Measurements from ENCODE around the gene CLSTN1.

Gene CLSTN1

DNA sequence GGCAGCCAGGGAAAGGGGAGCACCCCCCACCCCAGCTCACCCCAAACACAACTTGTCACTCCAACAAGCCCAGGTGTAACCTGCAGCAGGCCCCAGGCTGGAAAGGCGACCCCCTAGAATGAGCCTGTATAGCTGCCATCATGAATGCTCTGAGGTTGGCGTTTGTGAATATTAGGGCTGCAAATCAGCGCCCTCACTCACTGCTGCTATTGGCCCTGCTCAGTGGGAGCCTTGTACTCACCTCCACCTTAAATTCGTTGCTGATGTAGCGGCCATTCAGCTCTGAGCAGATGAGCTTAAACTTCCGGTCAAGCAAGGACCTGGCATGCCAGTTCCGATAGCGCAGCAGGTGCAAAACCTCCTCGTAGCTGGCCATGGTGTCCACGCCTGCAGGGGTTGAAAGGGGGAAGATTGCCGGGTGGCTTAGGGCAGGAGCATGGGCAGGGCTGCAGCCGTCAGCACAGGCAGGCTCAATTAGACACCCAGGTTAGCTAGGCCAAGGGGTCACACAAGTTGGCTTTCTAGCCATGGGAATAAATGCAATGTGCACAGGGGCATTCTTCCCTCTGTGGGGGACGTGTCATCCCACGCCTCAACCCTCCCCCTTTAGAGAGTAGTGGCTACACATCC is 90.5 kb downstream of the CLSTN1 start:
- no peak overlapping the region for H3K27ac ChIP-seq (ENCODE audit: poor library complexity, severe bottlenecking)
- no peaks in the 10 kb centered on the region for H3K4me1 ChIP-seq (ENCODE audit: insufficient read depth, poor library complexity, severe bottlenecking)
- H3K9me3 ChIP-seq (ENCODE audit: severe bottlenecking): no peaks in the 10 kb centered on the region
- H3K27me3 ChIP-seq (ENCODE audit: insufficient read depth, poor library complexity, severe bottlenecking): no peaks in the 10 kb centered on the region
- ATAC-seq (ENCODE audit: low read depth) (no peak), DNase-seq (ENCODE audit: low spot score) (no peak)
- H3K4me3 ChIP-seq (ENCODE audit: severe bottlenecking): no peak overlapping the region
- peaks cover 95% of the 10 kb centered on the region for H3K36me3 ChIP-seq (ENCODE audit: low read depth)
- TF ChIP-seq, protein P1, sequence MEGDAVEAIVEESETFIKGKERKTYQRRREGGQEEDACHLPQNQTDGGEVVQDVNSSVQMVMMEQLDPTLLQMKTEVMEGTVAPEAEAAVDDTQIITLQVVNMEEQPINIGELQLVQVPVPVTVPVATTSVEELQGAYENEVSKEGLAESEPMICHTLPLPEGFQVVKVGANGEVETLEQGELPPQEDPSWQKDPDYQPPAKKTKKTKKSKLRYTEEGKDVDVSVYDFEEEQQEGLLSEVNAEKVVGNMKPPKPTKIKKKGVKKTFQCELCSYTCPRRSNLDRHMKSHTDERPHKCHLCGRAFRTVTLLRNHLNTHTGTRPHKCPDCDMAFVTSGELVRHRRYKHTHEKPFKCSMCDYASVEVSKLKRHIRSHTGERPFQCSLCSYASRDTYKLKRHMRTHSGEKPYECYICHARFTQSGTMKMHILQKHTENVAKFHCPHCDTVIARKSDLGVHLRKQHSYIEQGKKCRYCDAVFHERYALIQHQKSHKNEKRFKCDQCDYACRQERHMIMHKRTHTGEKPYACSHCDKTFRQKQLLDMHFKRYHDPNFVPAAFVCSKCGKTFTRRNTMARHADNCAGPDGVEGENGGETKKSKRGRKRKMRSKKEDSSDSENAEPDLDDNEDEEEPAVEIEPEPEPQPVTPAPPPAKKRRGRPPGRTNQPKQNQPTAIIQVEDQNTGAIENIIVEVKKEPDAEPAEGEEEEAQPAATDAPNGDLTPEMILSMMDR (IDR thresholded peaks at IDR 0.05; ENCODE audit: poor library complexity, severe bottlenecking): no peak

DNA sequence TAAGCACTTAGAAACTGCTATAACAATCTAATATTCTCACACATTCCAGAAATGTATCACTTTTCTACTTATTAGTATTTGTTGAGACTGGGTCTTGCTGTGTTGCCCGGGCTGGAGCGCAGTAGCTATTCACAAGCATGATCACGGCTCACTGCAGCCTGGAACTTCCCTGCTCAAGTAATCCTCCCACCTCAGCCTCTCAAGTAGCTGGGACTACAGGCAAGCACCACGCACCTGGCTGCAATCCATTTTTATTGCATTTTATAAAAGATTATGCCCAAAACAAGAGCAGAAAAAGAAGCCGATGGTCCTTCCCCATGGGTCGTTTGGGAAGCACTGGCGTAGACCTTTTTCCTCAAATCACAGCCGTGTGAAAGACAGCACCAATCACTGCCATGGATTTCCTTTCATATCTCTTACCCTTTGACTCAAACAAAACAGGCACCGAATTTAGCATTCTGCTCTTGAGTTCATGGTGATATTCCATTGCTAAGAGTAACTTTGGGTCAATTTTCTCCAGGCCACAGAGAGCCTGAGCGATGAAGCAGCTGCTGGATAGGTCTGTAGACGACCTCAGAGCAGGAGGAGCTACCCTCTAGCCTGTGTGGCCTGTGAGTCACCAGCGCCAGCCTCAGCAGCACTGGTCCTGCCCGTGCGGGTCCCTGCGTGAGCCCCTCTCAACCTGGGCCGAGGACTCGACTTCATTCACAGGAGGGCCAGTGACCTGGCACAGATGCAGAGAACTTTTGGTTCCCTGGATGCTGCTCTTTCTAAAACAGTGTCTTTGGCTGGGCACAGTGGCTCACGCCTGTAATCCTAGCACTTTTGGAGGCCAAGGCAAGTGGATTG is 91.4 kb downstream of the CLSTN1 start:
- H3K36me3 ChIP-seq (ENCODE audit: low read depth): peaks cover 99% of the 10 kb centered on the region
- ATAC-seq (ENCODE audit: low read depth): no peak; the same call in 2 of the 3 replicates
- TF ChIP-seq, protein P1 (IDR thresholded peaks at IDR 0.05; ENCODE audit: poor library complexity, severe bottlenecking): no peak

DNA sequence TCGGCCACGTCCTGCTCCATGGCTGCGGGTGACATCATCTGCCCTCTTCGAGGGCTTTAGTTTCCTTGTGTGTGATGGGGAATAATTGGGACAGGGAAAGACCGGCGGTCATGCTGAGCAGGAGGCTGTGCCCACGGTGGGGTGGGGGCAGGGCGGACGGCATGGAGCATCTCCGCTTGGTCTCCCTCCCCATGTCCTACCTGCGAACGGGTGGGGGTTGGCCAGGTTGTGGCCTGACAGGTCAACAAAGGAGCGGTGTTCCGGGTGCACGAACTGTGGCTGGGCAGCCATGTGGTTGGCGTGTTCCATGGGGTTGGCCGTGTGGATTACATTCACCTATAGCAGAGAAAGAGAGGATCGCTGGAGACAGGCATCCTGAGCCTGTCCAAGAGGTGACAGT is 92.2 kb downstream of the CLSTN1 start:
- peaks cover 94% of the 10 kb centered on the region for H3K36me3 ChIP-seq (ENCODE audit: low read depth)
- no peak overlapping the region for H3K4me3 ChIP-seq (ENCODE audit: severe bottlenecking)
- DNase-seq (ENCODE audit: low spot score) (no peak), ATAC-seq (ENCODE audit: low read depth) (no peak)
- no peaks in the 10 kb centered on the region for H3K27me3 ChIP-seq (ENCODE audit: insufficient read depth, poor library complexity, severe bottlenecking)
- H3K4me1 ChIP-seq (ENCODE audit: insufficient read depth, poor library complexity, severe bottlenecking): no peaks in the 10 kb centered on the region
- no peaks in the 10 kb centered on the region for H3K9me3 ChIP-seq (ENCODE audit: severe bottlenecking)
- H3K27ac ChIP-seq (ENCODE audit: poor library complexity, severe bottlenecking): no peak overlapping the region
- TF ChIP-seq, protein P1 (IDR thresholded peaks at IDR 0.05; ENCODE audit: poor library complexity, severe bottlenecking): no peak

More for the DNA sequence above, 91.4 kb downstream of the CLSTN1 start:
- H3K4me1 ChIP-seq (ENCODE audit: insufficient read depth, poor library complexity, severe bottlenecking): no peaks in the 10 kb centered on the region
- no peaks in the 10 kb centered on the region for H3K27me3 ChIP-seq (ENCODE audit: insufficient read depth, poor library complexity, severe bottlenecking)
- no peaks in the 10 kb centered on the region for H3K9me3 ChIP-seq (ENCODE audit: severe bottlenecking)
- no peak overlapping the region for H3K27ac ChIP-seq (ENCODE audit: poor library complexity, severe bottlenecking)
- no peak overlapping the region for H3K4me3 ChIP-seq (ENCODE audit: severe bottlenecking)
- no peak for DNase-seq (ENCODE audit: low spot score)

DNA sequence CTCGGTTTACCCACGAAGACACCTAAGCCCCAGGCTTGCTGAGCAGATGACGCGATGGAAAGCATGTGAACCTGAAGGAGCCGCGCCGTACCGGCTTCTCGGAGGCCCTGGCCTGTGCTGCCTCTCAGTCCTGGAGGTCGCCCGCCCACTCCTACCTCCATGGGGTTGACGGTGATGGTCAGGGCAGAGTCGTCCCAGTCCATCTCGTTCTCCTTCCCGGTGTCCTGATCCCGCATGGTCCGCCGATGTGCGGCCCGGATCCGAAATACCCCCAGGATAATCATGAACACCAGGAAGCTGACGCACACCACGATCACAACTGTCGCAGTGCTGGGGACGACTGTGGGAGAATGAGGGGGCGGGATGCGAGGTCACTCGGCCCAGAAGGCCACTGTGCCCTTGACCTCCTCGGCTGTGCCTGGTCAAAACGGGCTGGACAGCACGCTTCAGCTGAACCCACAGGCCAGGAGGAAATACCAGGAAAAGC is 92.7 kb downstream of the CLSTN1 start:
- H3K27ac ChIP-seq (ENCODE audit: poor library complexity, severe bottlenecking): no peak overlapping the region
- no peaks in the 10 kb centered on the region for H3K27me3 ChIP-seq (ENCODE audit: insufficient read depth, poor library complexity, severe bottlenecking)
- no peaks in the 10 kb centered on the region for H3K9me3 ChIP-seq (ENCODE audit: severe bottlenecking)
- ATAC-seq (ENCODE audit: low read depth) (no peak), DNase-seq (ENCODE audit: low spot score) (no peak)
- H3K36me3 ChIP-seq (ENCODE audit: low read depth): peaks cover 94% of the 10 kb centered on the region
- H3K4me3 ChIP-seq (ENCODE audit: severe bottlenecking): no peak overlapping the region
- no peaks in the 10 kb centered on the region for H3K4me1 ChIP-seq (ENCODE audit: insufficient read depth, poor library complexity, severe bottlenecking)
- TF ChIP-seq, protein P1 (IDR thresholded peaks at IDR 0.05; ENCODE audit: poor library complexity, severe bottlenecking): no peak
